Measurements from ENCODE around the gene LYPLA2.
"Not testable (repeated sequence)": the region's sequence is repeated elsewhere in the genome, so short reads cannot be mapped to it uniquely, and the experiment has no call there.

LYPLA2 gene

GRCh38 chr1:23783141-23783540 lies 7.8 kb upstream of the LYPLA2 start:
- H3K4me3 ChIP-seq (ENCODE audit: low read length in 2 of 2); H3K9ac ChIP-seq (ENCODE audit: low read length in 2 of 2); H3K4me1 ChIP-seq (ENCODE audit: control insufficient read depth, insufficient read depth, low read length); H3K27ac ChIP-seq (ENCODE audit: low read length); H3K27me3 ChIP-seq (ENCODE audit: control insufficient read depth in 1 of 2, insufficient read depth in 2 of 2, low read length in 2 of 2); H3K9me3 ChIP-seq (ENCODE audit: control insufficient read depth in 2 of 2, low read length in 2 of 2): not testable (repeated sequence)
- H3K36me3 ChIP-seq (ENCODE audit: control insufficient read depth in 2 of 2, insufficient read depth in 2 of 2, low read length in 2 of 2): peaks cover 18 to 26% of the 10 kb centered on the region in 2 donors

GRCh38 chr1:23784846-23785245 lies 6.1 kb upstream of the LYPLA2 start:
- Histone ChIP-seq H3K4me3 (ENCODE audit: low read length in 2 of 2) (no peak overlapping the region), H3K27ac (ENCODE audit: low read length) (no peak overlapping the region), H3K36me3 (ENCODE audit: control insufficient read depth in 2 of 2, insufficient read depth in 2 of 2, low read length in 2 of 2) (peaks cover 18 to 26% of the 10 kb centered on the region in 2 donors), H3K4me1 (ENCODE audit: control insufficient read depth, insufficient read depth, low read length) (no peaks in the 10 kb centered on the region), H3K9ac (ENCODE audit: low read length in 2 of 2) (no peak overlapping the region), H3K27me3 (ENCODE audit: control insufficient read depth in 1 of 2, insufficient read depth in 2 of 2, low read length in 2 of 2) (no peaks in the 10 kb centered on the region), H3K9me3 (ENCODE audit: control insufficient read depth in 2 of 2, low read length in 2 of 2) (no peaks in the 10 kb centered on the region)

GRCh38 chr1:23787701-23788100 lies 3.2 kb upstream of the LYPLA2 start:
- no peak overlapping the region for H3K27ac ChIP-seq (ENCODE audit: low read length)
- no peak overlapping the region for H3K9ac ChIP-seq (ENCODE audit: low read length in 2 of 2)
- peaks cover 18% of the 10 kb centered on the region for H3K4me1 ChIP-seq (ENCODE audit: control insufficient read depth, insufficient read depth, low read length)
- H3K36me3 ChIP-seq (ENCODE audit: control insufficient read depth in 2 of 2, insufficient read depth in 2 of 2, low read length in 2 of 2): peaks cover 18 to 20% of the 10 kb centered on the region in 2 donors
- no peaks in the 10 kb centered on the region for H3K27me3 ChIP-seq (ENCODE audit: control insufficient read depth in 1 of 2, insufficient read depth in 2 of 2, low read length in 2 of 2)
- H3K4me3 ChIP-seq (ENCODE audit: low read length in 2 of 2): no peak overlapping the region
- H3K9me3 ChIP-seq (ENCODE audit: control insufficient read depth in 2 of 2, low read length in 2 of 2): no peaks in the 10 kb centered on the region

GRCh38 chr1:23788695-23789094 lies 2.2 kb upstream of the LYPLA2 start:
- Histone ChIP-seq H3K4me1 (ENCODE audit: control insufficient read depth, insufficient read depth, low read length) (peaks cover 28% of the 10 kb centered on the region), H3K27ac (ENCODE audit: low read length) (no peak overlapping the region), H3K4me3 (ENCODE audit: low read length in 2 of 2) (no peak overlapping the region), H3K9me3 (ENCODE audit: control insufficient read depth in 2 of 2, low read length in 2 of 2) (no peaks in the 10 kb centered on the region), H3K36me3 (ENCODE audit: control insufficient read depth in 2 of 2, insufficient read depth in 2 of 2, low read length in 2 of 2) (peaks cover 18 to 20% of the 10 kb centered on the region in 2 donors), H3K9ac (ENCODE audit: low read length in 2 of 2) (no peak overlapping the region), H3K27me3 (ENCODE audit: control insufficient read depth in 1 of 2, insufficient read depth in 2 of 2, low read length in 2 of 2) (no peaks in the 10 kb centered on the region)

- Histone ChIP-seq H3K9ac (ENCODE audit: low read length in 2 of 2) (peak overlapping the region; percentile 83 to 85), H3K27me3 (ENCODE audit: control insufficient read depth in 1 of 2, insufficient read depth in 2 of 2, low read length in 2 of 2) (no peaks in the 10 kb centered on the region), H3K4me1 (ENCODE audit: control insufficient read depth, insufficient read depth, low read length) (peaks cover 30% of the 10 kb centered on the region), H3K9me3 (ENCODE audit: control insufficient read depth in 2 of 2, low read length in 2 of 2) (no peaks in the 10 kb centered on the region), H3K27ac (ENCODE audit: low read length) (peak overlapping the region; percentile 46), H3K36me3 (ENCODE audit: control insufficient read depth in 2 of 2, insufficient read depth in 2 of 2, low read length in 2 of 2) (peaks cover 11 to 12% of the 10 kb centered on the region in 2 donors), H3K4me3 (ENCODE audit: low read length in 2 of 2) (peak overlapping the region; percentile 69 to 93)
These were observed 637 bp downstream of the LYPLA2 start for GRCh38 chr1:23791516-23792047.

GRCh38 chr1:23792151-23792945 lies 1.4 kb downstream of the LYPLA2 start:
- H3K36me3 ChIP-seq (ENCODE audit: control insufficient read depth in 2 of 2, insufficient read depth in 2 of 2, low read length in 2 of 2): peaks cover 6 to 7% of the 10 kb centered on the region in 2 donors
- H3K27me3 ChIP-seq (ENCODE audit: control insufficient read depth in 1 of 2, insufficient read depth in 2 of 2, low read length in 2 of 2): no peaks in the 10 kb centered on the region
- H3K27ac ChIP-seq (ENCODE audit: low read length): no peak overlapping the region
- peak overlapping the region; percentile 69 to 93 for H3K4me3 ChIP-seq (ENCODE audit: low read length in 2 of 2)
- peaks cover 34% of the 10 kb centered on the region for H3K4me1 ChIP-seq (ENCODE audit: control insufficient read depth, insufficient read depth, low read length)
- peak overlapping the region in 1 of 2 donors; percentile 42 for H3K9ac ChIP-seq (ENCODE audit: low read length in 2 of 2)
- no peaks in the 10 kb centered on the region for H3K9me3 ChIP-seq (ENCODE audit: control insufficient read depth in 2 of 2, low read length in 2 of 2)

GRCh38 chr1:23793018-23793781 lies 2.3 kb downstream of the LYPLA2 start:
- no peak overlapping the region for H3K27ac ChIP-seq (ENCODE audit: low read length)
- H3K9ac ChIP-seq (ENCODE audit: low read length in 2 of 2): peak overlapping the region; percentile 21 to 44
- no peaks in the 10 kb centered on the region for H3K27me3 ChIP-seq (ENCODE audit: control insufficient read depth in 1 of 2, insufficient read depth in 2 of 2, low read length in 2 of 2)
- H3K36me3 ChIP-seq (ENCODE audit: control insufficient read depth in 2 of 2, insufficient read depth in 2 of 2, low read length in 2 of 2): peaks cover 0 to 2% of the 10 kb centered on the region in 2 donors
- H3K4me3 ChIP-seq (ENCODE audit: low read length in 2 of 2): no peak overlapping the region
- peaks cover 37% of the 10 kb centered on the region for H3K4me1 ChIP-seq (ENCODE audit: control insufficient read depth, insufficient read depth, low read length)
- no peaks in the 10 kb centered on the region for H3K9me3 ChIP-seq (ENCODE audit: control insufficient read depth in 2 of 2, low read length in 2 of 2)

- Histone ChIP-seq H3K27me3 (ENCODE audit: control insufficient read depth in 1 of 2, insufficient read depth in 2 of 2, low read length in 2 of 2) (no peaks in the 10 kb centered on the region), H3K9ac (ENCODE audit: low read length in 2 of 2) (no peak overlapping the region), H3K9me3 (ENCODE audit: control insufficient read depth in 2 of 2, low read length in 2 of 2) (no peaks in the 10 kb centered on the region), H3K4me3 (ENCODE audit: low read length in 2 of 2) (no peak overlapping the region), H3K27ac (ENCODE audit: low read length) (no peak overlapping the region), H3K4me1 (ENCODE audit: control insufficient read depth, insufficient read depth, low read length) (peaks cover 37% of the 10 kb centered on the region), H3K36me3 (ENCODE audit: control insufficient read depth in 2 of 2, insufficient read depth in 2 of 2, low read length in 2 of 2) (peaks cover 0 to 2% of the 10 kb centered on the region in 2 donors)
These were observed 3.2 kb downstream of the LYPLA2 start for GRCh38 chr1:23793861-23794731.

GRCh38 chr1:23794732-23795182 lies 3.8 kb downstream of the LYPLA2 start:
- not testable (repeated sequence) for H3K27me3 ChIP-seq (ENCODE audit: control insufficient read depth in 1 of 2, insufficient read depth in 2 of 2, low read length in 2 of 2); H3K9ac ChIP-seq (ENCODE audit: low read length in 2 of 2); H3K36me3 ChIP-seq (ENCODE audit: control insufficient read depth in 2 of 2, insufficient read depth in 2 of 2, low read length in 2 of 2); H3K9me3 ChIP-seq (ENCODE audit: control insufficient read depth in 2 of 2, low read length in 2 of 2); H3K4me3 ChIP-seq (ENCODE audit: low read length in 2 of 2); H3K27ac ChIP-seq (ENCODE audit: low read length)
- H3K4me1 ChIP-seq (ENCODE audit: control insufficient read depth, insufficient read depth, low read length): peaks cover 44% of the 10 kb centered on the region

All from stomach smooth muscle (tissue), 2 donors.